DMS53 treated with DMSO at 0.1 percent for 48 hours (cell line): Measurements from ENCODE around the gene TAGLN.

Experiments used
- DNase-seq: peaks from one replicate; lab custom pipeline; 2025; ENCODE audit not compliant: unreplicated experiment; lab: John Stamatoyannopoulos, UW

Gene TAGLN

DNA sequence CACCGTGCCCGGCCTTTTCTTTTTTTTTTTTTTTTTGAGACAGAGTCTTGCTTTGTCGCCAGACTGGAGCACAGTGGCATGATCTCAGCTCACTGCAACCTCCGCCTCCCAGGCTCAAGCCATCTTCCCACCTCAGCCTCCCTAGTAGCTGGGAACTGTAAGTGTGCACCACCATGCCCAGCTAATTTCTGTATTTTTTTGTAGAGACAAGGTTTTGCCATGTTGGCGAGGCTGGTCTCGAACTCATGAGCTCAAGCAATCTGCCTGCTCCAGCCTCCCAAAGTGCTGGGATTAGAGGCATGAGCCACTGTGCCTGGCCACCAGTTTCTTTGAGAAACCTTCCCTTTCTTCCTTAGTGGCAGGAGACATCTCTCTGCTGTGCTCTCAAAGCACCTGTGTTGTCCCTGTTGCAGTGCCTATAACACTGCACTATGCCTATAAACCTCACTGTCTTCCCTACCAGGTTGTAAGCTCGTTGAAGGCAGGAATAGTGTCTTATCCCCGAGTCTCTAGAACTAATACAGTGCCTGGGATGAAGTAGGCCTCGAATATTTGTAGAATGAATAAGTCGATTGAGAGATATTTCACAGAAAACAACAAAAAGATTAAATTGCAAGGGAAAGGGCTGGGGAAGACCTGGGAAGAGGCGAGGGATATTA, 13.7 kb downstream of the TAGLN start:
- no peak for DNase-seq

DNA sequence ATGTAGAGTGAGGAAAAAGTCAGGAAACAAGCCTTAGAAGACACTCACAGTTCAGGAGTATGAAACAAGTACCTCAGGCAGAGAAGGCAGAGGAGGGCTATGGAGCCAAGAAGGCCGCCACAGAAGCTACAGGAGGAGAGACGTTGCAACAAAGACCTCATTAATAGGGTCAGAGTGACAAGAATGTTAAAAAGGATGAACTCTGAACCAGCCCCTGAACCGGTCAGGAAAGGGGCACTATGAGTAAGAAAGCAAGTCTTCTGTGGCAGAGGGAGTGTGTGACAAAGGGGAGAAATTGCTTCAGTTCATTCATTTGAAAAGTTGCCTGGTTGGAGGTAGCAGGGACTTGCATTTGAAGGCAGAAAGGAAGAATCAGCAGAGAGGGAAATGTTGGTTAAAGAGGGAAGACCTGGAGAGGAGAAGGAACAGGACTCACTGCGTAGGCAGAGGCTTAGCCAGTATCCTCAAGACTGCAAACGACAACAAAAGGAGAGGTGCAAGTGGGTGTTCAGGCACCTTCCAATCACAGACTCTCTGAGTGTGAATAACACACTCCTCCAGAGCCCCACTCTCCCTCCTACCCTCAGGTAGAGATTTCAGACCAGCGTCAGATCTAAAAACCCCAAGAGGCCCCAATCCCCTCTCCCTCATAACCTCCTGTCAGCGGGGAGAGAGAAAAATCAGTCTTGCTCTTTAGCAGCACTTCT, 15.4 kb downstream of the TAGLN start:
- DNase-seq: no peak

DNA sequence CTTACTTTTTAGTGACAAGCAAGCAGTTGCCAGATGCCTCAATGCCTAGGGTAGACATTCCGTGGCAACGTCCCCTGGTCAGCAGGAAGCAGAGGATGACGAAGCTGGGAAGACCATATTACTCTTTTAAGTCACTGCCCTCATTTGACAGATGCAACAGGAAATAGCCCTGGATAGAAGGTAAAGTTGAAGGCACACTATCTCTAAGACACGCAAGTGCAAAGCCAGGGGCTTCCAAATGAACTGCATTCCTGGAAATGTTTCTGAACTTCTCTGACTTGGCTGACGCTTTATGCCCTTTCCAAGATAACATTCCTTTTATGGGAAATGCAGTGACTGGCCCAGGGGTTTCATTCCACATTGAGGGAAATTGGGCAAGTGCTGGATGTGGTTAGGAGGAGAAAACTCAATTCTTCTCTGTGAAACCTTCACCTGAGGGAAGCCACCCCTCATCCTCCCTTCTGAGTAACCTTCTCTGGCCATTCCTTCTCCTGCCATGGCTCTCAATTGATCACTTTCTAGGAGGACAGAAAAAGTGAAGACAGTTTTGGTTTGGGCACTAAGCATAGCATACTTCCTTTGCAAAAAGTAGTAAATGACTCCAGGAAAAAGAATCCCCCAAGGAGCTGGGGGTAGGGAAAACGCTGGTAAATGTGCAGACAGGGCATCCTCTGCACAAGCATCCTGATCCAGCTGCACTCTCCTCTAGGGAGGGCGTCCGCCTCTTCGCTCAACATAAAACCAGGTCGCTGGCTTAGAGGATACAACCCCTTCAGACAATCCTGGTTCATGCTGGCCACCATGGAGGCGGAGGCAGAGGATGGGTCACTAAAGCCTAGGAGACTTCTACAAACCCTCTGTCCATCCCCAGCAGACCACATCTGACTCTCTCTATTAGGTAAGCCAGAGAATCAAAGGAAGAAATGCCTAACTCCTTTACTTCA, 18.2 kb downstream of the TAGLN start:
- DNase-seq: no peak

DNA sequence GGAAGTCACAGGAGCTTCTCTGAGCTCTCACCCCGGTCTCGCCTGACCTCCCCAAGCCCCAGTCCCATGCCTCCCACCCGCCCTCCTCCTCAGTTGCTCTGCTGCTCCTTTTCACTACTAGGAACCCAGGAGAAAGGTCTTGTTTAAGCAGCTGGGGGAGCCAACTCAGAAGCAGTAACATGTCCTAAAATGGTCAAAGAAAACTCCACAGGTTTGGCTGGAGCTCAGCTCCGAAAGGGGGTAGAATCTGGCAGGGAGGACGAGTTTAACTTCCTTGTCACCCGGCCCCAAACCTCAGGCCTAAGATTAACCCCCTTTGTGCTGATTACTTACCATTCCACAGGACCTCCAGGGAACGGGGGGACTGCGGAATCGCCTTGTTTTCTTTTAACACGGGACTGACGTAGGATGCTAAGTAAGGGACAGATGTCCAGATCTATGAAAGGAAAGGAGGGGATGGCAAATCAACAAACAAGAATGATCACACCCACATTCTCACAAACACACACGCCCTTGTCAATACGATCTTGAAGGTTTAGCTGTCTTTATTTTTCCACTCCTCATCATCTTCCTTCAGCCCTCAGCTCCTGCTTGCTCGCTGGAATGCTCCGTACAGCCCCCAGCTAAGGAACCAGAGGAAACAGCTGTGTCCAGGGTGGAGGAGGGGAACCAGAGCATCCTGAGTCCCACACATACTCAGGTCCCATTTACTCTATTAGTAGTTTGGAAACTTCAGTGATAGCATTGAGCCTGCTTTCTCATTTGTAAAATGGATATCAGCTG, 19.2 kb downstream of the TAGLN start:
- DNase-seq: no peak

DNA sequence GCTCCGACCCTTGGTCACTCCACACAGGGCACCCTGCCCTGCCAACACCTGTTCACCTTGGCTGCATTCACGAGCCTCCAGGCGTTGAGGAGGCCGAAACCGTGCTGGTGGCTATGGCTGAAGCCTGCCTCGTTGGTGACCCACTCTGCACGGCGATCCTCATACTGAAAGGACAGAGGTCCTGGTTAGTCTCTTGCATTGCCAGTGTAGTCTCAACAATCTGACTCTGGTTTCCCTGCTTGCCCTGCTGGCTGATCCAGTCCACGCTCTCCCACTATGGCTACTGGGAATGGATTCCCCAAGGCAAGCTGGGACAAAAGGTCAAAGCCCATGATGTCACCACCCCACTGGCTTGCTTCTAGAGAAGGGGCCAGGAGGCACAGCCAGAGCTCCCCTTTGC, 19.8 kb downstream of the TAGLN start:
- no peak for DNase-seq

DNA sequence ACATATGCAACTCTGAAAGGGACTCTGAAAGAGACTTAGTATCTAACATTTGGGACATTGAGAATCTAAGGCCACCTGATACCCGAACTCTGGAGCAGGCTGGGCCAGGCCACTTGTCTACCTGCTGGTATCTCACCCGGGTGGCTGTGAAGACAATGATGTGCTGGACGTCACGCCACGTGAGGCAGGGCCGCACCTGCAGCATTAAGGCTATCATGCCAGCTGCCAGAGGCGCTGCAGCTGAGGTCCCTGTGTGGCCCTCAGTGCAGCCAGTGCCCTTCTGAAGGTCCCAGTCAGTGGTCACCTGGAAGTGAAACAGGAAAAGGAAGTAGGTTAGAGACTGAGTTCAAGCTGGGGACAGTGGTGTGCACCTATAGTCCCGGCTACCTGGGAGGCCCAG, 20.3 kb downstream of the TAGLN start:
- no peak for DNase-seq

DNA sequence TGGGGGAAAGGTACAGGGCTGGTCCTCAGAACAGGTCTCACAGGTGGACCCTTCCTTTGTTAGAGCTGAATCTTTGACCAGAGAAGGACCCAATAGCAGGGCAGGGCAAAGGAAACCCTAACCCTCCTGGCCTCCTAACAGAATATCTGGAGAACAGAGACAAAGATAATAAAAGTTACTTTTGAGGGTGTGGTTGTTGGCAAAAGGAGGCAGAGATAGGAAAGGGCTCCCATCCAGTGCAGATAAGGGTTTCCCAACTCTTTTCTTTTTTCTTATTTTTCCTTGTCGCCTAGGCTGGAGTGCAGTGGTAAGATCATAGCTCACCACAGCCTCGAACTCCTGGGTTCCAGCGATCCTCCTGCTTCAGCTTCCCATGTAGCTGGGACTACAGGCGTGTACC, 20.8 kb downstream of the TAGLN start:
- no peak for DNase-seq

DNA sequence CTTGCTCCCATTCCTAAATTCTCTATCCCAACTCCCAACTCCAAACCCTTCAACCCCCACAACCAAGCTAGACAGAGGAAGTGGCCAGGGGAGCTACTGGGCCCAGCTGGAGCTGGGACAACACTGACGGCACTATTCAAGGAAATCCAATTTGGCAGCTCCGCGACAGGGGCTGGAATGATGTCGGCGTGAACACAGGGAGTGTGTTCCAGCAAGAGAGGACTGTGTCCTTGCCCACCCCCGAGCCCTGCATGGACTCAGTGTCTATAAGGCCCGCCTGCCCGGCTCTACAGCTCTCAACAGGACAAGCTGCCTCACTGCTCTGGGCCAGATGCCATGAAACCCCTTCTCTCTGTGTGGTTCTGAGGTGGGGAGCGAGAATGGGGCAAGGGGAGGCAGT, 21.4 kb downstream of the TAGLN start:
- DNase-seq: no peak

DNA sequence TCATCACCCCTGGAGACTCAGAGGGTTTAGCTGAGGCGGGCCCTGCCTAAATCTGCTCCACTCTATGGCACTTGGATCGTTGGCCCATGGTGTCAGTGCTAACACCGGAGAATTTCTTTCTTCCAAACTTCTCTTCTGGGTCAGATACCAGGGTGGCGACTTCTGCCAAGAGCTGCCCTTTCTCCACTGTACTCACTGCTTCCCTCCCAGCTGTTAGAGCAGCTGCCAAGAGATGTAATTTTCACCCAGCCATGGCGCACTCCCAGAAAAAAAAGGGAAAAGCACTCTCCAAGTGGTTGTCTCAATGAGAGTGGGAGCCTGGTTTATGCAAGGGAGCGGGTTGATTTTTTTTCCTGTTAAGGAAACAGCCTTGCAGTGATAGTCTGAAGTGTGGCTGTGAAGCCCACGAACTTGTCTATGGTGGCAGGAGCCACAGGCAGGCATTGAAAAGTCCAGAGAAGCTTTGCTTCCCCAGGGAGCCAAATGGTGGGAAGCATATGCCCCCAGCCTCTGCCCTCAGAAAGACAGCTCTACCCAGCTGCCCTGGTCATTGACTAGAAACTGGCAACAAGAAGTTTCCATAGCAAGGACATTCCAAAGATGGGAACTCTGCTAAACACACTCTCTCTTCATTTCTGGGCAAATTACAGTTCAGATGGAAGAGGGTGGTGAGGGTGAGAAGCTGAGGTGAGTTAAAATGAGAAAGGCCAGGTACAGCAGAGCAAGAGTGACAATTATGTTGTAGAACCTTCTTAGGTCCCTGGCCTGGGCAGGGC, 22.0 kb downstream of the TAGLN start:
- DNase-seq: no peak

DNA sequence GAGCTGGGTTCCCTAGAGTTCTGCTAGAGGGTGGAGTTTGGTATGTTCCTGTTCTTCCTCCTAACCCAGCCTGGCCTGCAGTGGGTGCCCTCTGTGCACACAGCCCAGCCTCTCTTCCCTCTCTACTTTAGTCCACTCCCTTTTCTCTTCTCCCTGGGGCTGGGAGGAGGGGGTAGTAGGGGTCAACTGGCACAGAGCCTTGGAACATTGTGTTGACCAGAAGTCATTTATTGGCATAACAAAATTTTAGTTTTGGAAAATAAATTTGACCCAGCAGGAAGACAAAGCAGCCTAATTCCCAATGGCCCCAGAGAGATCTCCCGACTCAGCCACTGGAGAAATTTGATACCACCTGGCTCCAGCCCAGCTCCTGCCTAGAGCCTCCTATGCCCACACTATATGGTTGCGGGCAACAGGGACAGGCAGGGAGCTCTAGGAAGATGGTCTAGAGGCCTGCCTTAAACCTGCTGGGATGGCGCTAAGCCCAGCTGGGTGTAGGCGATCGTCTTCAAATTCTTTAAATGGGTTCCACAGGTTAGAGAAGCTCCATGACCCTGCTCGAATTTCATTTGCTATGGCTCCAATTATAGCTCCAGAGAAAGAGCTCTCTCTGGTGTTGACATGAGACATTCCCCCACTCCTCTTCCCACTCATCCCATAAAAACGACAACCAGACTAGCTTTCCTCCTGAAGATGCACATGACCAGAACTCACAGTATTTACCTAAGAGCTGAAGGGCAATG, 22.8 kb downstream of the TAGLN start:
- peak; percentile 35 for DNase-seq

DNA sequence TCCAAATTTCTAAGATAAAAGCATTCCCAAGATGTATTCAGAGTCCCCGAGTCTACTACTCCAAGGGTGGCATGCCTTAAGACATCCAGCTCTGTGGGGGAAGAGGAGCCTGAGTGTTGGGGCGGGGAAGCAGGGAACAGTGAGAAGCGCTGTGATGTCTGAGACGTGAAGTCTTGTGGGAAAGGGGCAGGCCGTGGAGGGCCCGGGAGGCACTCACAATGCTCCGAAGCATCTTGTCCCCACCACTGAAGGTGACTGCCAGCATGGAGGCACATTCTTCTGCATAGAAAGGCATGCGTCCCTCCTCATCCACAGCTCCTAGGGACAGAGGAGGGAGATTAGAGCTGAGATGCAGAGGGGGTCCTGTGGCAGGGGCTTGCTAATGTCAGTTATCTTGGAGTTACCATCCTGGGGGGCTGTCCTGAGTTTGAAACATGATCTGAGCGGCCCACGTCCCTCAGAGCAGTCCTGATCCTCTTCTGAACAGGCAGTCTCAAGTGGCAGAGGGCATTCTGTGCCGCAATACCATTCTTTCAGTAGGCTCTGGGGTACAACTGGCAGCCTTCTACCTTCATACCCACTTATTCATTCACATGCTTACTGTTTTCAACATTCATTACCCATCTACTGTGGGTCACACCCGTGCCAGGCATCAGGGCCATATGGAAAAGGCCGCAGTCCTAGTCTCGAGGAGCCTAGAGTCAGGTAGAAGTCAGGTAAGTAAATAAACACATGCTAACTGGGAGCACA, 24.0 kb downstream of the TAGLN start:
- DNase-seq: no peak

DNA sequence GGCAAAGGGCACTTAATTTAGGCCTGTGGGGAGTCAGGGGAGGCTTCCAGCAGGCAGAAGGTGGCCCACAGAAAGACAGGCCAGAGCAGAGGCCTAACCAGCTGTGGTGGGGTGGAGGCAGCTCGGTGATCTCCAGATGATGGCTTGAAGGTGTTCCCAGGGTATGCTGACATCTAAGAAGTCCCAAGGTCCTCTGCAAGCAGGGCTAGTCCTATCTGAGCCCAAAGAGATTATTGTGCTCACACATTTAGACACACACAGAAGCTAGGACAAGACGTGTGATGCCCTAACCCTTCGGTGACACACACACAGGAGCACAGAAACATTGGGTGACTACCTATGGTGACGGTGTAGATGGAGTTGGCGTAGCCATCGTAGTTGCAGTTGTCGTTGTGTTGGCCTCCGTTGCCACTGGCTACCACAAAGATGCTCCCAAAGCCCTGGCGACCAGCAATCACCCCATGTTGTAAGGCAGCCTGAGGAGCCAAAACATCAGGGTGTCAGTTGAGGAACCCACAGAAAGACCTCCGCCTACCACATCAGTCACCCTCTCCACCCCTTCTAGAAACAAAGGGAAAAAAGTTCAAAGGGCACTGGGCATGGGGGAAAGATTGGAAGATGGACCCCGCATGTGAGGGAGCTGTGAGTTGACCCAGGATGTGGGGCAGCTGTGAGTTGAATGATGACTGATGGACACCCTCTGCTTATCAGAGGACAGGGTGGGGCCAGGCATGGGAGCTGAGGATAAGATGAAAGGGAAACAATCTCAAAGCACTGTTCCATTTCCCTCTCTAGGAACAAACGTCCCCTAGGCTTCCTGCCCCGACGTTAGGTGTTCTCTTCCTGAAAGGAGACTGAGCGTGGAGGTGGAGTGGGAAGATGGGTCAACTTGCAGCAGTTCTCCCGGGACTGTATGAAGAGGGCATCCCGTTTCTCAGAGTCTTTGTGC, 24.8 kb downstream of the TAGLN start:
- DNase-seq: no peak

DNA sequence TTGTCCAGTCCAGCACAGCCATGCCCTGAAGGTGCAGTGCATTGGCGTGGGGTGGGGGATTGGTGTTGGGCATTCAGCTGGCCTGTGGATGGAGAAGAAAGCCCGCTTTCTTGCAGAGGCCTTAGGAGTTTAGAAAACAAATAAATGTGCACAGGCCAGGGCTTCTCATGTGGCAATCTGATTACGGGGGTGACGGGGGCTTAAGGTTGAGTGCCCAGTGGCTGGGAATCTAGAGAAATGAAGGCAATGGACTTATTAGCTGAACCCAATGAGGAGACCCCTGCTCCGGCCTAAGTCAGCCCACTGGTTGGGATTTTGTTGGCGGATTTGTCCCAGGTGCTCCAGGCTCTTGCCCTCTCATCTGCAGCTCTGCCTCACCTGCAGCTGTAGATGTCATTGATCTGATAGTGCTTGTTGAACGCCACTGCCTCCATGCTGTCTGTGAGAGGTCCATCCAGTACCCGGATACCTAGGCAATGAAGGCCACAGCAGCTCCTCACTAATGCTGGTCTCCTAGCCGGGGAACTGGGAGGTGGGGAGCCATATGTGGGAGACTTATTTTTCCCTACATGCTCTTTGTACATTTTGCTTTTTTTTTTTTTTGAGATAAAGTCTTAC, 26.5 kb downstream of the TAGLN start:
- DNase-seq: no peak

DNA sequence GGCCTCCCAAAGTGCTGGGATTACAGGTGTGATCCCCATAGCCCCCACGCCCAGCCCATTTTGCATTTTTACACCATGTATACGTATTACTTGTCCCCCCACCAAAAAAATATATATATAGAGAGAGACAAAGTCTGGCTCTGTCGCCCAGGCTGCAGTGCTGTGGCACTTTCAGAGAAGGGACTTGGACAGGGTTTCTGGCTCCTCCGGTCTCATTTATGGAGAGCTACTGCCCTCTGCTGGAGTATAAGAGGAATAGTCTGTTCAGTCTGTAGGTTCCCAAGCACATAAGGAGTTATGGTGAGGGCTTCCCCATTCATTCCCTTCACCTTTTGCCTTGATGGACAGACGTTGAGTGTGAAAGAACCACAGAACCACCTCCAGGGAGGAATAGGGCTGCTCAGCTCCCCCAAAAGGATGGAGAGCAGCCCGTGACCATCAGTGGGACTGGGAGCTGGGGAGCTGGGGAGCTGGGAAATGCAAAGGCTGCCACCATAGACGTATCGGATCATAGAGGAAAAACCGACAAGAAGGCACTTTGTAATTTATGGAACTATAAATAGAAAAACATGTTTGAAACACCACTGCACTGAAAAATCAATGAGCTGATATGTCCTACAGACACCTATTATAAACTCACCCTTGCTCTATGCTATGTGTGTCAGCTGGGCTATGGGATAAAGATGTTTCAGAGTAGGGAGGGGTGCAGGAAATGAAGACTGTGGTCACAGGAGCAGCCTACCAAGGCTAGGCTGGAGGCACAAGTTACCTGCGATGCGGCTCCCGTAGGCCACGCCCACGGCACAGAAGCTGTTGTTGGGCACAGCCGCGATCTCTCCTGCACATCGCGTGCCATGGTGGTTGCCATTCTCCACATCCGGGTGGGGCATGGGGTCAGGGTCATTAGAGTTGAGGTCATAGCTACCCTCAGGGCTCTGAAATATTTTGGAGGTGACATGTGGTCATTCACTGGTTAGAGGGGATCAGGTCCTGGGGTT, 27.5 kb downstream of the TAGLN start:
- DNase-seq: peak; percentile 92

DNA sequence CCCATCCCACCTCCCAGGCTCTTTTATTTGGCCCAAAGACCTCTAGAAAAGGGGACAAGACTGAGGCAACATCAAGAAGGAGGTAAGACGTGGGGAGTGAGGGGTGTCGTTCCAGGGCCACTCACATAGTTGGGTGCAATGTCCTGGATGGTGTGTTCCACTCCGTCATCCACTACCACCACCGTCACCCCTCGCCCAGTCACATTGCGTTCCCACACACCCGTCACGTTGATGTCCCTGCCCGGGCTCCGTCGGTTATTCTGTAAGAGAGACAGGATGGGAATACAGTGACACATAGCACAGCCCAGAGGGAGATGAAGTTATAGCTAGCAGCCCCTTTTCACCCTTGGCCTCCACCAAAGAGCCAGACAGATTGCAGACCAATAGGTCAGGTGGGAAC, 28.9 kb downstream of the TAGLN start:
- no peak for DNase-seq

DNA sequence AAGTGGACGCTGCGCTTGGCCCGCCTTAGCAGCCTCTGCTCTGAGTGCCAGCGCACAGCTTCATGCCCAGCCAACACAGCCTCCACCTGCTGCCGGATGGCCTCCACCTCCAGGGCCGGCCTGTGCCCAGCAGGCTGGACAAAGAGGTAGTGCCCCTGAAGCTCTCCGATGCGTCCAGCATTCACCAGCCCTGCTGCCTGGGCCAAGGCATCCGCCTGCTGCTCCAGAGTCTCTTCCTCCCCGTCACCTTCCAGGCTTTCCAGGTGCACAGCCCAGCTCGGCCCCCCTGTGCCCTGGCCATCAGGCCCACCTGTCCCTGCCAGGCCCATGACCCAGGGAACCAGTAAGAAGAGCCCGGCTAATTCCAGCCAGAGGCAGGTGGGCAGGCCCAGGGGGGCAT, 30.2 kb downstream of the TAGLN start:
- DNase-seq: no peak
